ENCODE results near the gene TCF25. TPM values are rescaled to one million over a fixed set of nuclear protein-coding genes. Genes with fewer than 3 reads are reported as not detected.

The TCF25 gene
- total and polyA plus RNA-seq, 2 experiments from 2014 or later, result 130 to 206 TPM

GRCh38 chr16:89945654-89946053, 72.3 kb downstream of the TCF25 start:
- 53% methylated on average over 7 of the region's 7 CpGs for WGBS (ENCODE audit: low lambda C conversion rate, missing lambda C conversion rate)

DNA sequence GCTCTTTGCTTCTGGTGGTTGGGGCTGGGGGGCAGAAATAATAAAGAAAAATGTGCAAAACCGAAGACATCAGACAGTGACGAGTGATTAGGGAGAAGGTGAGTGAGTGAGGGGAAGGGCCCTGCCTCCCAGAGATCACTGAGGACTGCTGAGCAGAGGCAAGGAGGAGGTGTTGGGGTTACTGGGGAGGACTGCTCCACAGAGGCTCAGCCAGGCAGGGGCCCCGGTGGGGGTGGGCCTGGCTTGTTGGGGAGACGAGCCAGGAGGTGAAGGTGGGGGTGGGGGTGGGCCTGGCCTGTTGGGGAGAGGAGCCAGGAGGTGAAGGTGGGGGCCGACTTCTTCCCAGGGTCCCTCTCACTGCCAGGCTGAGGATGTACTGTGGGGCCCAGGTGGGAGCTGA, 73.1 kb downstream of the TCF25 start:
- Histone ChIP-seq H3K27me3 (no peaks in the 10 kb centered on the region), H3K9me3 (ENCODE audit: low read depth) (no peaks in the 10 kb centered on the region)

More at GRCh38 chr16:89945654-89946053, 72.3 kb downstream of the TCF25 start:
- Histone ChIP-seq H3K4me3 (no peak overlapping the region), H2AFZ (no peak overlapping the region), H3K36me3 (replicated peaks; ENCODE audit: insufficient read depth, low read depth) (no peaks in the 10 kb centered on the region), H3K4me2 (no peak overlapping the region), H4K20me1 (ENCODE audit: insufficient read depth, poor library complexity, severe bottlenecking) (peaks cover 2% of the 10 kb centered on the region), H3K9me2 (replicated peaks; ENCODE audit: insufficient read depth) (no peaks in the 10 kb centered on the region), H3K27ac (no peak overlapping the region), H3K9me3 (ENCODE audit: low read depth) (no peaks in the 10 kb centered on the region), H3K79me2 (peaks cover 14% of the 10 kb centered on the region), H3K4me1 (ENCODE audit: insufficient read depth) (peaks cover 7% of the 10 kb centered on the region), H3K27me3 (no peaks in the 10 kb centered on the region)
- TF ChIP-seq EZH2phosphoT487 (IDR thresholded peaks at IDR 0.05; ENCODE audit: low read depth, severe bottlenecking, unreplicated experiment) (no peak), CTCF (IDR thresholded peaks at IDR 0.05; ENCODE audit: poor library complexity) (no peak), EZH2 (IDR thresholded peaks at IDR 0.05; ENCODE audit: borderline replicate concordance) (no peak)
- DNase-seq (ENCODE audit: low spot score), result no peak

DNA sequence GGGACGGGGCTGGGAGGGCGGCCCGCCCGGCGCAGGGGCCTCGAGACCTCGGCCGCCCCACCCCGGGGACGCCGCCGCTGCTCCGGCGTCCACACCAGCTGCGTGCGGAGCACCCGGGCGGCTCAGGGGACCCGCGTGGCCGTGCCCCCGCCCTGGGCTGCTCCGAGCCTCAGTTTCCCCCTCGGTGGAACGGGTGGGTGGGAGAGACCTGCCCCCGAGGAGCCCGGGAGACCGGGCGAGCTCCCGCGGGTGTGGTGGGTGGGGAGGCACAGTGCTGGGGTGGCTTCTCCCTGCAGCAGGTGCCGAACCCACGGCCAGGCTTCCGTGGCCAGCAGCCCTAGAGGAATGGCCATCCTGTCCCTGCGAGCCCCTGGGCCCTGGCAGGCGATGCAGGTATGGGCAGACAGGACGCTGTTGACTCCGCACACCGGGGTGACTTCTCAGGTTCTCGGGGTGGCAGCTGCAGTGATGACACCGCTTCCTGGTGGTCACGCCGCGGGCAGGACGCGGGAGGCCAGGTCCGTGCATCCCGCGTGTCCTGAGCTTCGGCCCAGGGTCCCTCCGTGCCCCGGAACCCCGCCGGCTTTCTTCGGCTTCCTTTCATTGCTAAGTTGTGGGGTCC, 75.8 kb downstream of the TCF25 start:
- Histone ChIP-seq H3K9me2 (replicated peaks; ENCODE audit: insufficient read depth) (no peaks in the 10 kb centered on the region), H2AFZ (no peak overlapping the region)
- 46% methylated on average over 32 of the region's 55 CpGs for WGBS (ENCODE audit: low lambda C conversion rate, missing lambda C conversion rate)

More for the DNA sequence above, 73.1 kb downstream of the TCF25 start:
- Histone ChIP-seq H3K9me2 (replicated peaks; ENCODE audit: insufficient read depth) (no peaks in the 10 kb centered on the region), H3K4me2 (no peak overlapping the region), H4K20me1 (ENCODE audit: insufficient read depth, poor library complexity, severe bottlenecking) (peaks cover 2% of the 10 kb centered on the region), H2AFZ (no peak overlapping the region), H3K4me3 (no peak overlapping the region), H3K36me3 (replicated peaks; ENCODE audit: insufficient read depth, low read depth) (no peaks in the 10 kb centered on the region), H3K79me2 (peaks cover 15% of the 10 kb centered on the region), H3K27ac (no peak overlapping the region), H3K4me1 (ENCODE audit: insufficient read depth) (peaks cover 7% of the 10 kb centered on the region)
- TF ChIP-seq CTCF (IDR thresholded peaks at IDR 0.05; ENCODE audit: poor library complexity) (no peak), EZH2 (IDR thresholded peaks at IDR 0.05; ENCODE audit: borderline replicate concordance) (no peak), EZH2phosphoT487 (IDR thresholded peaks at IDR 0.05; ENCODE audit: low read depth, severe bottlenecking, unreplicated experiment) (no peak)
- DNase-seq (ENCODE audit: low spot score), result no peak
- WGBS (ENCODE audit: low lambda C conversion rate, missing lambda C conversion rate), result 96% methylated on average over 3 of the region's 5 CpGs

More for the DNA sequence above, 75.8 kb downstream of the TCF25 start:
- peak overlapping the region; percentile 42 for H3K4me3 ChIP-seq
- no peak for DNase-seq (ENCODE audit: low spot score)
- no peaks in the 10 kb centered on the region for H3K36me3 ChIP-seq (replicated peaks; ENCODE audit: insufficient read depth, low read depth)
- H3K4me1 ChIP-seq (ENCODE audit: insufficient read depth), result peaks cover 7% of the 10 kb centered on the region
- peaks cover 15% of the 10 kb centered on the region for H3K79me2 ChIP-seq
- no peak overlapping the region for H3K27ac ChIP-seq
- no peaks in the 10 kb centered on the region for H3K9me3 ChIP-seq (ENCODE audit: low read depth)
- peaks cover 2% of the 10 kb centered on the region for H4K20me1 ChIP-seq (ENCODE audit: insufficient read depth, poor library complexity, severe bottlenecking)
- H3K4me2 ChIP-seq, result peak overlapping the region; percentile 98
- no peaks in the 10 kb centered on the region for H3K27me3 ChIP-seq
- TF ChIP-seq CTCF (IDR thresholded peaks at IDR 0.05; ENCODE audit: poor library complexity) (no peak), EZH2 (IDR thresholded peaks at IDR 0.05; ENCODE audit: borderline replicate concordance) (no peak), EZH2phosphoT487 (IDR thresholded peaks at IDR 0.05; ENCODE audit: low read depth, severe bottlenecking, unreplicated experiment) (no peak)

Data from hepatocyte (in vitro differentiated cells).